HCT116 (cell line): ENCODE data around the gene RBM42.

Experiments
- CTCF ChIP-seq, 3 experiments: fragments of 200-600 bp in 1 of 3; sonication (generic) in 1 of 3; IDR thresholded peaks in 2 of 3; conservative IDR thresholded peaks in 1 of 3; 2 replicates each; pipeline ENCODE4 v1.5.1; 2012 to 2017; ENCODE audit warnings: low read depth in 2 of 3, low read length in 2 of 3, antibody characterized with exemption in 1 of 3, borderline replicate concordance in 1 of 3, control low read depth in 1 of 3, mild to moderate bottlenecking in 1 of 3, mixed read lengths in 1 of 3, mixed run types in 1 of 3, moderate library complexity in 1 of 3; ENCODE audit not compliant: insufficient read depth in 1 of 3
- EZH2 ChIP-seq: fragments of 200-600 bp; sonication (generic); IDR thresholded peaks from 2 replicates; pipeline ENCODE4 v1.6.1; 2017; ENCODE audit warnings: antibody characterized with exemption, mixed run types
- RAD21 ChIP-seq: IDR thresholded peaks from 2 replicates; pipeline ENCODE4 v1.6.1; 2012; ENCODE audit warnings: low read depth, mild to moderate bottlenecking
- REST ChIP-seq: IDR thresholded peaks from 2 replicates; pipeline ENCODE4 v1.6.1; 2012; ENCODE audit warnings: low read depth

- TF ChIP-seq RAD21, result no peak
- no peak for TF ChIP-seq CTCF (IDR thresholded peaks at IDR 0.05 in 2 of 3, conservative IDR thresholded peaks at IDR 0.05 in 1 of 3; ENCODE audit: borderline replicate concordance in 1 of 3, insufficient read depth in 1 of 3, low read depth in 2 of 3, low read length in 2 of 3)
- no peak for TF ChIP-seq EZH2
- no peak for TF ChIP-seq REST
Observed at GRCh38 chr19:35628565-35629331, at the start of gene RBM42.
